Effector CD4-positive, alpha-beta T cell (primary cell): ENCODE results near the gene SLF1.
"Not testable (repeated sequence)": the region's sequence is repeated elsewhere in the genome, so short reads cannot be mapped to it uniquely, and the experiment has no call there.

Source experiments
- DNase-seq: peaks from one replicate; pipeline ENCODE4 v3.0.0-alpha.2; 2020
- total RNA-seq: gene quantifications from one replicate; lab custom pipeline; 2026; lab: John Stamatoyannopoulos, UW

SLF1 gene
- 33.2 reads per million, percentile 59 among the genes with 10 or more reads in this experiment for total RNA-seq

GRCh38 chr5:94618493-94619328 lies at the start of gene SLF1, which contains the start of gene KIAA0825:
TSS of gene SLF1 (plus strand) at chr5:94618669. CDS start at chr5:94628811, 10,142 bp downstream.
TSS of gene KIAA0825 (minus strand) at chr5:94618604. CDS start at chr5:94537126, 81,478 bp downstream.
- DNase-seq: peak; percentile 83

GRCh38 chr5:94571415-94571814 lies 47.1 kb upstream of the SLF1 start:
- no peak for DNase-seq

- not testable (repeated sequence) for DNase-seq
Observed at GRCh38 chr5:94573349-94573748, 45.1 kb upstream of the SLF1 start.

GRCh38 chr5:94575196-94575595 lies 43.3 kb upstream of the SLF1 start:
- DNase-seq: no peak

GRCh38 chr5:94577466-94578245 lies 40.8 kb upstream of the SLF1 start:
- DNase-seq: no peak

GRCh38 chr5:94595281-94595840 lies 23.1 kb upstream of the SLF1 start:
- no peak for DNase-seq

GRCh38 chr5:94613583-94613982 lies 4.9 kb upstream of the SLF1 start:
- DNase-seq: no peak

GRCh38 chr5:94614156-94614805 lies 4.2 kb upstream of the SLF1 start:
- DNase-seq: no peak

- DNase-seq: no peak
Observed at GRCh38 chr5:94615862-94616261, 2.6 kb upstream of the SLF1 start.

- peak; percentile 24 for DNase-seq
Observed at GRCh38 chr5:94618029-94618492, 408 bp upstream of the SLF1 start.

GRCh38 chr5:94620256-94620655 lies 1.8 kb downstream of the SLF1 start:
- no peak for DNase-seq

GRCh38 chr5:94621763-94622162 lies 3.3 kb downstream of the SLF1 start:
- DNase-seq: no peak

- no peak for DNase-seq
Observed at GRCh38 chr5:94623011-94623410, 4.5 kb downstream of the SLF1 start.

GRCh38 chr5:94623877-94624276 lies 5.4 kb downstream of the SLF1 start:
- no peak for DNase-seq

GRCh38 chr5:94627191-94627590 lies 8.7 kb downstream of the SLF1 start:
- no peak for DNase-seq

GRCh38 chr5:94632024-94632423 lies 13.6 kb downstream of the SLF1 start:
- no peak for DNase-seq

GRCh38 chr5:94640176-94640575 lies 21.7 kb downstream of the SLF1 start:
- DNase-seq: no peak

GRCh38 chr5:94645053-94645452 lies 26.6 kb downstream of the SLF1 start:
- no peak for DNase-seq

- DNase-seq: no peak
Observed at GRCh38 chr5:94646758-94647157, 28.3 kb downstream of the SLF1 start.

- no peak for DNase-seq
Observed at GRCh38 chr5:94649874-94650273, 31.4 kb downstream of the SLF1 start.

GRCh38 chr5:94658272-94658671 lies 39.8 kb downstream of the SLF1 start:
- no peak for DNase-seq

- DNase-seq: no peak
Observed at GRCh38 chr5:94660506-94660905, 42.0 kb downstream of the SLF1 start.

GRCh38 chr5:94661086-94661485 lies 42.6 kb downstream of the SLF1 start:
- DNase-seq: no peak
